Central memory CD4-positive, alpha-beta T cell (primary cell): ENCODE measurements around the gene G6PC3.
"Not testable (repeated sequence)": the region's sequence is repeated elsewhere in the genome, so short reads cannot be mapped to it uniquely, and the experiment has no call there.

Source experiments
- DNase-seq: peaks from one replicate; pipeline ENCODE4 v3.0.0; 2022

G6PC3 gene

DNA sequence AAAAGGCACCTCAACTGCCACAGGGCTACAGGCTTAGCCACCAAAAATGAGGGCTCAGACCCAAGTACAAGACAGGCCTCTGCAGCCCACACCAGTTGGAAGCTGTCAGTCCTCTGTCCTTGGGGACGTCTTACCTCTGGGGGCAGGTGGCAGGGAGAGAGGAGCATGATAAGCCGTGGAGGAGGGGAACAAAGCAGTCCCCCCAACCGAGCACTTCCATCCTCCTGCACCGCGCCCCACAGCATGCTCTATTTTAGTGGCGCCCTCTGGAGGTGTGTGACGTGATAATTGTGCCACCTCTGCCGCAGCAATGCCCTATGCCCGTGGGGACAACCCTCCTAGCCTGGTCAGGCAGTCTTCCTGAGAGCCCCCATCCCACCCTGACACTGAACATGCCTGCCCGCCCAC is 13.6 kb downstream of the G6PC3 start:
- DNase-seq: no peak

DNA sequence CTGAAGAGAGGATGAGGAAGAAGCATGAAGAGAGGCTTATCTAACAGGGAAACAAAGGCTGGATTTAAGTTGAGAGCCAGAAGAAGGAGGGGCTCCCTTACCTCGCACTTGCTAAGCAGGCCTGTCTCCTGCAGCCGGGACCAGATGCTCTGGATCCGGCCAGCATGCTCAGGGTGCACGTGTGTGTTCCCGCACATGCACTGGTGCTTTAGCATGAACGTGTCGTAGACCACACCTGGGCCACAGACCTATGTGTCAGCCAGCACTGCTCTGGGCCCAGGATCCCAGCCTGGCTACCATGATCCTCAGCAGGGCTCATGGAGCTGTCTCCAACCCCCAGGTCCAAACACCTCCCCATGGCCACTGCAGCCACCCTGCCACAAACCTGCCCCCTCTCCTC is 14.4 kb downstream of the G6PC3 start:
- DNase-seq: no peak

DNA sequence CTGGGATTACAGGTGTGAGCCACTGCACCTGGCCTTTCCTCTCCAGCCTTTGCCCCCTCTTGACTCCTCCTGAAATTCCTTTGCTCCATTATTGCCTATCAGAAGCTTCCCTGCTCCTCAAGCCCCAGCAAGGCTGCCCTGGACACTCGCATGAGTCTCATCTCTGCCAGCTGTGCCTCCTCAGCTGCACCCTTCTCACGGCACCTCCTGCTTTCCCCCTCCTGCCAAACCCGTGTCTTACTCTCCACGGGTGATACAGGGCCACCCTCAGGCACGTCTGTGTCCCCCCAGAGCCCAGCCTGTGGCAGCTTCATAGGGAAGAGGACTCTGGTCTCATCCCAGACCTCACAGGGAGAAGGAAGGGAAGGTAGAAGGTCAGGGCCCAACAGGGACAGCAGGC is 15.4 kb downstream of the G6PC3 start:
- no peak for DNase-seq

DNA sequence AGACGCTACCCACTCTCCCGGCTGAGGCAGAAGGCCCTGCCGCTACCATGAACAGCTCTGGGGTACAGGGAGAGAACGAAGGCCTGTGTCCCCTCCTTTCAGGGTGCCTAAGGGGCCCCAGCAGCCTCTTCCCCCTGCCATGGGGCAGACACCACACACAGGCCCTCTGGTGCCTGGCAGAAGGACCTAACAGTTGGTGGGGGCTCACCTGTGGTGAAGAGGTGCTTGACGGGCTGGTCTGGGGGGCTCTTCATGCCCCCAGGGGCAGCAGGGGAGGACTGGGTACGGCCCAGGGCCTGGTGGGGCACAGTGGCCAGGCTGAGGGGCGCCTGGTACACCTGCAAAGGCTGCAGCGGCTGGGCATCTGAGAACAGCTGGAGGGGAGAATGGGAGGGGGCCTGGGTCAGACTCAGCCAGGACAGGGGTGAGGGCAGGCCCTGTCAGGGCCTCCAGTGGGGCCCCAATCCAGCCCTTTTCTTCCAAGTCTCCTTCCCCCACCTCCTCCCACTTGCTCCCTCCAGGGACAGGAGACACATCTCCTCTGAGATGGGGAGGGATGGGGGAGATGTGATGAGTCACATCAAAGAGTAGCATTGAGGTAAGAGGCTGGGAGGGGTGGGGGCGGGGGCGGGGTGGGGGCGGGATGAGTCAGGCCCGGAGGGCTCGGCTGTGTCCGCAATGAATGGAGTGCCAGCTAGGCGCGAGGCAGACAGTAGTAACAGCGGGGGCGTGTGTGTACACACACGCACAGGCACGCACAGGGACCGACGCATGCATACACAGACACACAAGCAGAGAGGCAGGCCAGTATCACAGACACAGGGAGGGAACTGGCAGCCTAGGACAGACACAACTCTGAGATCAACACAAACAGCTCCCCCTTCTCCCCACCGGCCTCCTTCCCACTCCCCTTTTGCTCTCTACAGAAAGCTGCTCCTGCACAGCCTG is 16.1 kb downstream of the G6PC3 start:
- DNase-seq: no peak

DNA sequence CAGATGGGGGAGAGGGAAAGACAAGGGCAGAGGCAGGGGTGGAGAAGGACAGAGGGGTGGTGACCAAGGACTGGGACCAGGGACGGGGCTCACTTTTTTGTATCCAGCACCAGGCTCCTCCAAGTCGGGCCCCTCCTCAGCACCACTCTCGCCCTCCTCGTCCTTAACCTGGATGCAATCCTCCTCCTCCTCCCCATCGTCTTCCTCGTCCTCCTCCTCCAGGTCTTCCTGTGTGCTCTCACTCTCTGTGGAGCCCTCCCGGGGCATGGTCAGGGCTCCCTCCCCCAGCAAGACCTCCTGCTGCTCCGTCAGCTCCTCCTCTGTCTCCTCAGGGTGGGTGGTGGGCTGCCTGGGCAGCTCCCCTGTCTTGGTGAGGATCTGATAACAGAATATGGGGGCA is 16.8 kb downstream of the G6PC3 start:
- no peak for DNase-seq

DNA sequence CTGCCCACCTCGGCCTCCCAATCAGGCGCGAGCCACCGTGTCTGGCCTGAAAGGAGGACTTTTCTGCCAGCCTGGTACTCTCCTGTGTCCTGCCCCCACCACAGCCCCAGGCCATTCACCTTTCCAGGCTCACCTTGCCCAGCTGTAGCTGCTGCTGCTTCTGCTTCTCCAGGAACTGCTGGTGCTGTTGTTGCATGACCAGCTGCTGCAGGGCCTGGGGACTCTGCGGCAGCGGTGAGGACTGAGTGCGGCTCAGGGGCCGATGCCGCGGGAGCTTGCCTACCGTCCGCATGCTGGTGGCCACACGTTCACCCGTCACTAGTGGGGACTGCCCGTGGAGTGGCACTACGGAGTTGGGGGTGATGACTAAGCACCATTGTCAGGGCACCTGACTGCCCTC is 17.7 kb downstream of the G6PC3 start:
- no peak for DNase-seq

DNA sequence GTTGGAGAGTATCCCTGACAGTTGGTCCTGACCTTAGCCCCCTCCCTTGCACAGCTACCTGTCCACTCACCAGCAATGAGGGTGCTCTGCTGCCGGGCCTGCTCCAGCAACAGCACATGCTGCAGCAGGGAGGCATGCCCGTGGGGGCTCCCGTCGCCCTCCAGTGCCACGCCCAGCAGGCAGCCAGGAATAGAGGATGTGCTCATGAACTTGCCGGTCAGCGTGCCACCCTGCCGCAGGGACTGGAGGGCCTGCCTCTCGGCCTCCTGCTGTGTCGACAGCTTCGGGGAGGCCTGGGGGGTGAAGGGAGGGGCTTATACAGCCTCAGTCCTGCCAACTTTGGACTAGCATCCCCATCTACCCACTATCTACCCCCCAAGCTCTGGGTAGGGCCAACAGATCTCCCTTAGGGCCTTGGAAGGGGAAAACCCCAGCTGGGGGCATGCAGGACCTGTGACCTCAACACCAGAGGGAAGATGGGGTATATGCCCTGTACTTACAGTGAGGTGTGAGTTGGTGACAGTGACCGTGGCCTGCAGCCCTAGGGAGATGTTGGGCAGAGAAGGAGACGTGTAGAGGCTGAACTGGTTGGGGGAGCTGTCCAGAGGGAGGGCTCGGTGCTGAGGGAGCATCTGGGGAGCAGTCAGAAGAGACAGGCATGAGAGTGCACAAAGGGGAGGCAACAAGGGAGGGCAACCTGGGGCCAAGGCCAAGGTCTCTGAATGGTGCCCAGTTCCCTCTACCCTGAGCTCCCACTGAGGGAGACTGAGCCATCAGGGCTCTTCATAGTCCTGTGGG is 20.9 kb downstream of the G6PC3 start:
- DNase-seq: no peak

DNA sequence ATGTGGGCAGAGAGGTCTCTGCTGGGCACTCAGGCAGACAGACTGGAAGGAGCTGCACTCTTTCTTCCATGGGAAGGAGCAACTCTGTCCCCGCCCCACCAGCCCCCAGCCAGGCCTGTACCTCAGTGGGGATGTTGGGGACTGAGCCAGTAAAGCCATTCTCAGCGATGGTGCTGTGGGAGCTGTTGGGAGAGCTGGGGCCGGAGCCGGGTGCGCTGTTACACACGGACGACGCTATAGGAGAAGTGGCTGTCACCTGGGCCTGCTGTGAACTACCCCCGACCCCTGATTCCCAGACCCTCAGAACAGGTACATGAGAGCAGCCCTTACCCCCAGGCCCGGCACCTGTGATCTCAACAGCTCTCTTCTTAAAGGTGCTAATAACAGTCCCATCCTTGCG is 21.5 kb downstream of the G6PC3 start:
- DNase-seq: no peak

DNA sequence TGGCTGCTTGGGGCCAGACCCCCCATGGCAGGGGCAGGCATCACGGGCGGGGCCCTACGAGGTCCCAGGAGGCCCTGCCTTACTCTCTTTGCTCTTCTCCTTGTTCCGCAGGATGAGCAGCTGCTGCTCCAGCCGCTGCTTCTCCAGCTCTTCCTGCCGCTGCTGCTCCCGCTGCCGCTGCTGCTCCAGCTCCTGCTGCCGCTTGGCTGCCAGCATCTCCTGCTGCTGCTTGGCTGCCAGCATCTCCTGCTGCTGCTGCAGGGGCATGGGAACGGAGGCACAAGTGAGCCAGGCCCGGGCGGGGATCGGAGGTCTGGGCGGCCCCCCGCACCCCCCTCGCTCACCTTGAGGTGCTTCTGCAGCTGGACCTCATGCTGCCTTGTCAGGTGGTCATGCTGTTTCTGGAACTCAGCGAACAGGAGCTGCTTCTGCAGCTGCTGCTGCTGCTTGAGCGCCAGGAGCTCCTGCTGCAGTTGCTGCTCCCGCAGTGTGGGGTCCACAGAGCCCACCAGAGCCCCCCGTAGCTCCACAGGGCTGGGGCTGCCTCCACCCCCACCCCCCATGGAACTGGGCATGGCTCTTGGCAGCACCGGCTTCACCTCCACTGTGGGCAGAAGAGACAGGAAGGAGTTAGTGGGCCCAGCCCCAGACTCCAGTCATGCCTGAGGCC is 22.8 kb downstream of the G6PC3 start:
- DNase-seq: no peak

DNA sequence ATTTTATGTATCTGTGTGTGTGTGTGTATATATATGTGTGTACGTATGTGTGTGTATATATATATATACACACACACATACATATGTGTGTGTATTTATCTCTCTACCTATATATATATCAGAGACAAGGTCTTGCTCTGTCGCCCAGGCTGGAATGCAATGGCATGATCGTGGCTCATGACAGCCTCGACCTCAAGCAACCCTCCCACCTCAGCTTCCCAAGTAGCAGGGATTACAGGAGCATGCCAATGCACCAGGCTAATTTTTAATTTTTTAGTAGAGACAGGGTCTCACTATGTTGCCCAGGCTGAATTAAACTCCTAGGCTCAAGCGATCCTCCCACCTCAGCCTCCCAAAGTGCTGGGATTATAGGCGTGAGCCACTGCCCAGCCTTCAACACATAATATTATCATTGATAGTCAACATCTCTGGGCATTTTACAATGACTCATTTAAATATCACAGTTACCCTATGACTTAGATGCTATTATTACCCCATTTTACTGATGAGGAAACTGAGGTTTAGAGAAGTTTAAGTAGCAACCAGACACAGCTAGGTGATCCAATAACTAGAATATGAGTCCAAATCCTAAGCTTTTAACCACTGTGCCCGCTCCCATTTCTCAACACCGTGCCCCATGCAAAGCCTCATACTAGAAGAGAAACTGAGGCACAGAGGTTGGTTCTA is 24.3 kb downstream of the G6PC3 start:
- no peak for DNase-seq

DNA sequence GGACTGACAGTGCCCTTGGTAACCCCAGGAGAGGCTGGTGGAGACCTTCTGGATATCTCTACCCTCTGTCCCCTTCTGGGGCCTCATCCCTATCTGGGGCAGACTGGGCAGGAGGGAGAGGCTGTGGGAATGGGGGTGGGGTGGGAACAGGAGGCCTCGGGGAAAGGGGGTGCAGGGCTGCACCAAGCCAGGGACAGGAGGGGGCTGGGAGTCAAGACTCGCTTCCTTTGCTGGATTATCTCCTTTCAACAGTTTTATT is 24.8 kb downstream of the G6PC3 start:
- no peak for DNase-seq

DNA sequence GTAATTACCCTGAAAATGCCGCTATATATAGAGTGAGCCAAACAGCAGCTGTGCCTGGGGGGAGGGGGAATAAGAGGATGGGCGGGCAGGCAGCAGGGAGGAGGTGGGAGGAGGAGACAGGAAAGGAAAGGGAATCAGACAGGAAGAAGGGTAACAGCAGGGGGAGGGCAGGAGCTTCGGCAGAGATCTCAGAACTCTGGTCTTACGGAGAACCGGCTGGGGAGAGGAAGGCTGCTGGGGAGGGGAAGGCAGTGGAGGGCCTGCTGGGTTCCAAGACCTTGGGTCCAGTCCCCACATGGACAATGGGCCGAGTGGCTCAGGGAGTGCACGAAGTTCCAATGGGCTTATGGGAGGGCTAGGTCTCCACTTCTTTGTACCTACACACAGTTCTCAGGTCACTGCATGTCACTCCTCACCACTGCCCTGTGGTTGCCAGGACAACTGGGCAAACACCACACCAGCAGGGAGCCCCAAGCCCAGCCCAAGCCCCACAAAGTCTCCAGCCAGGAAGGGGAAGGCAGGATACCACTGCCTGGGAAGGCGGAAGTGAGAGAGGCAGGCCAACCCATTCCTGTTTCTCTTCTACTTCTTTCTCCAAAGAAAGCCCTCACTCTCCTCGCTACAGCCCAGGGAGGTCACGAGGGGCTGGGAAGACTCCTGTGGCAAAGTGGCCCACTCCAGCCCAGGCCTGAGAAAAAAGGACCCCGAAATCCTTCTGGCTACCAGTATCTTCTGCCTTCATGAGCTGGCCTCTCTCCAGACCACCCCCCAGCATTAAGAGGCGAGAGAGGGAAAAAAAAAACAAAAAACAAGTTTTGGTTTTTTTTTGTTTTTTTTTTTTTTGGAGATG is 25.3 kb downstream of the G6PC3 start:
- no peak for DNase-seq

DNA sequence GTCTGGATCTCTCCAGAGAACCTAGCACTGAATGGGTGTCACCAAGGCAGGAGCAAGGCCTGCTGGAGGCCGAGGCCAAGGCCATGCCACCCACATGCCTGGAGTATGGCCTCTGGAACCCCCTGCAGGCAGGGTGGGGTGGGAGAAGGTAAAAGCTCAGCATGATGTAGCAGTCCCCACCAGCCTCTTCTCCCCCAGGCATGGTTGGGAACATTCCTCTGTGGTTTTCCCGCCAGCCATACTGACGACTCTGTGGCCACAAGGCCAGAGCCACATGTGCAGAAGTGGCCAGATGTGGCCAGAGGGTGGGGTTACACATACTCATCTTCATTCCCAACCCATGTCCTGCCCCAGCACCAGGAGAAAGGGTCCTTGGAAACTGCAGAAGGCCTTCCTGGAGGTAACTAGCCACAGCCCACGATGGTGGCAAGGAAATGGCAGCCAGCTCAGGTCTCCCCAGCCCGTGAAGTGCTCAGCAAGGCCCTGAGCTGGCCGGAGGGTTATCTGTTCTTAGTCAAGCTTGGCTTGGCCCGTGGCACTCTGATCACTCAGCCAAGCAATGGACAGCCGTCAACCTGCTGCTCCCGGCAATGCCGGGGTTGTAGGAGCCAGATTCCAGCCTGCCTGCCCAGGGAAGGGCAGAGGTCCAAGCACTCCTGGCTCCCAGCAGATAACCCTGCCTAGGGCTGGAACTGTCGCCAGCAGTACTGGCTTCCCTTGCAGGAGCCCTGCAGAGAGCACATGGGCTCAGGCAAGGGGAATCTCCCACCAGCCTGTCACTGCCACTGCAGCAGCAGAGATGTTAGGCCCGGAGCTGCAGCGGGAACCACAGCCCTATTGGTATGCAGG is 26.8 kb downstream of the G6PC3 start:
- no peak for DNase-seq

DNA sequence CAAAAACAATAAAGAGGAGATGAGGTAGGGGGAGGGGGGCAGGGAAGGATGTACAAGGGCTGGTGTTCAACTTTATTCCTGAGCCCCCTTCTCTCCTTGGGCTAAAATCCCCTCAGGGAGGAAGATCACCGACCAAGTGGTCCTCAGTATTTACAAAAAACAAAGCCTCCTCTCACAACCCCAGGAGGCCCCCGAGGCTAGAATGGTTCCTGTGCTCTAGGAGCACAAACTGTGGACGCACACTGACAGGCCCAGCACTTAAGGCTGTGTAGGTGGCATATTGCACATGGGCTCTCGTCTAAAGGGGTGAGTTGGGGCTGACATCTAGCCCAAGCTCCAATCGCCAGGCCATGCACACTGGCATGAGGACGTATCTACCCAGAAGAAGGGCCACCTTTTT is 31.3 kb downstream of the G6PC3 start:
- not testable (repeated sequence) for DNase-seq

DNA sequence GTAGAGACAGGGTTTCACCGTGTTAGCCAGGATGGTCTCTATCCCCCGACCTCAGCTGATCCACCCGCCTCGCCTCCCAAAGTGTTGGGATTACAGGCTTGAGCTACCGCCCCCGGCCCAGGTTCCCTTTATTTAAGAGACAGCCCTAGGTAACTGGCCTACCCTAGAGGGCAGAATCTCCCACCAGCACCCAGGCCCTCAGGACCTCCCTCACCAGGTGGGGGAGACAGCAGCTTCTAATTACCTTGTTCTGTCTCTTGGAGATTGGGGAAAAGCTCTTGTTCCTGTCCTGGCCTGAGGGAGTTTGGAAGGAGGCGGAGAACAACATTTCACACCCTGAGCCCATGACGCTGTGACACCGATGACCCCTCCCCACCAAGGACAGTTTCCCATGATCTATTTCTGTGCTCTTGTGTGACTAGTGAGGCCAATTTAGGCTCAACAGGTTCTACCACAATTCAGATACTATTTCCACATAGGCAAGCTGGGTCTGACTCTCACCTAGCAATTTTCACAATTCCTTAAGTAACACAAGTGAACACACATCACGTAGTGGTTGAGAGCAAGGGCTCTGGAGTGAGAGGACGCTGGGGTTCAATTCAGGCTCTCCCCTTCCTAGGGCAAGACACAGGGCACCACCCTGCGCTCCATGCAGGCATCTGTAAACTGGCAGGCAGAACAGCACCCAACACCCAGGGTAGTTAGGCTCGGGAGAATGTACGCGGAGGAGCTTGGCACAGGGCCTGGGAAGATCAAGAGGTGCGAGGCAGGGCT is 32.5 kb downstream of the G6PC3 start:
- DNase-seq: no peak

DNA sequence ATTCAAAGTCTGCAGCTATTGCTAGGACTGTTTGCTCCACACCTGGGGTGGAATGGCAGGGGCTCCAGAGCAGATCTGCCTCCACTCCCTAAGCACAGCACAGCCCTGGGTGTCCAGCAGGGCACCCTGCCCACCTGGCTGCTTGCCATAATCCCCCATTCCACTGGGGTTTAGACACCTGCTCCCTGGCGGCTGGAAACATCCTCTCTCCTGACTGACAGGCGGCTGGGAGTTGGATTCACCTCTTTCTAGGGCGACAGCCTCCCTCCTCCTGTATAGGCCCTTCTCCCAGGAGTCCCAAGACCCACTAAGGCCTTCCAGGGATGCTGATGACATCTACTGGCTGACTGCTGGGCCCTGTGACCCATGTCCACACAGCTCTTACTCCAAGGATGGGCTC is 34.9 kb downstream of the G6PC3 start:
- no peak for DNase-seq

DNA sequence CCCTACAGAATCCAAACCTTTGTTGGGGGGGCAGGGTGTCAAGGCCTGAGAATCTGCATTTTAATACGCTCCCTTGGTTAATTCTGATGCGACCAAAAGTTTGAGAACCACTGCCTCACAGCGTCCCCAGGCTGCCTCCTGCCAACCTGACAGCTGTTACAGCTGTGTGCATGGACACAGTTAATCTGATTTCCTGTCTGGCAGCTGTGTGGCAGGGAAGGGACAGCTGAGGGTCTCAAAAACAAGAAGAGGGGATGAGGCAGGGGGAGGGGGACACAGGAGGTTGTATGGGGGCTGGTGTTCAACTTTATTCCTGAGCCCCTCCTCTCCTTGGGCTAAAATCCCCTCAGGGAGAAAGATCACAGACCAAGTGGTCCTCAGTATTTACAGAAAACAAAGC is 35.4 kb downstream of the G6PC3 start:
- no peak for DNase-seq

DNA sequence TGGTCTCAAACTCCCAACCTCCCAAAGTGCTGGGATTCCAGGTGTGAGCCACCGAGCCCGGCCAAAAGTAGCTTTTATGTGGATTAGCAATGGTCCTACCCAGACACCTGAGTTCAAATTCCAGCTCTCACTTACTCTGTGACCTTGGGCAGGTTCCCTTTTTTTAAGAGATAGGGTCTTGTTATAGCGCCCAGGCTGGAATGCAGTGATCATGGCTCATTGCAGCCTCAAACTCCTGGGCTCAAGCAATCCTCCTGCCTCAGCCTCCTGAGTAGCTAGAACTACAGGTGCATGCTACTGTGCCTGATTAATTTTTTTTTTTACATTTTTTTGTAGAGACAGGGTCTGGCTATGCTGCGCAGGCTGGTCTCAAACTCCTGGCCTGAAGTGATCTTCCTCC is 36.3 kb downstream of the G6PC3 start:
- no peak for DNase-seq

DNA sequence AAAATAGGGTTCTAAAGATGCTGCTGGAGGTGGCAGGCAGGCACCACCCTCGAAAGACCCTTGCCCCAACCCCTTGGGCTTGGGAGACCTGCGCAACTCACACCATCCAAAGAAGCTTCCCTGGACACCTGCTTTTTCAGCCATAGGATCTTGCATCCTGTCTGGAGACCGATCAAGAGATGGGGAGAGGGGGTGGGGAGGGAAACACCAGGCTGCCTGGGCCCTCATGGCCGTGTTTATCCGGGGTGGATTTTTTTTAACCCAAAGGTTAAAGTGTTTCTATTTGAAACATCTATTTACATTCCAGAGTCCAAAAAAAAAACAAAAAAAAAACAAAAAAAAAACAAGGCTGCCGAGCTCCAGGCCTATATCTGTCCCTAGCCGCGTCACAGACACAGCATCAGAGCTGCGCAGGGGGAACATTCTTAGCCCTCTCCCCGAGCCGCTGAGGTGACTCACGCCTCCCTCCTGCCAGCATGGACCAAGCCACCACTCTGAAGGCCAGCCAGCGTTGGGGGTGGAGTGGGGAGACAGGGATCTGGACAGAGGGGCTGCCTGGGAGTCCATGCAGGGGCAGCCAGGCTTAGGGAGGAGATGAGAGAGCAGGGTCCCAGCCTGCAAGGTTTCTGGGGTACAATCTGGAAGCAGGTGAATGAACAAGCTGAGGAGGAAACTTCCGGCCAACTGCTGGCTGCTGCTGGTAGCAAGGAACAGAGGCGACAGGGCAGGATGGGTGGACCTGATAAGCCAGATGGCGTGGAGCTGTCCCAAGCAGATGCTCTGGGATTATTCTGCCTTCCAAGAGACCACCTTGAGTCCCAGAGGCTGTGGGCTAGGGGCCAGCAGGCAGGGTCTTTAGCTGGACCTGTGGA is 38.1 kb downstream of the G6PC3 start:
- DNase-seq: no peak

DNA sequence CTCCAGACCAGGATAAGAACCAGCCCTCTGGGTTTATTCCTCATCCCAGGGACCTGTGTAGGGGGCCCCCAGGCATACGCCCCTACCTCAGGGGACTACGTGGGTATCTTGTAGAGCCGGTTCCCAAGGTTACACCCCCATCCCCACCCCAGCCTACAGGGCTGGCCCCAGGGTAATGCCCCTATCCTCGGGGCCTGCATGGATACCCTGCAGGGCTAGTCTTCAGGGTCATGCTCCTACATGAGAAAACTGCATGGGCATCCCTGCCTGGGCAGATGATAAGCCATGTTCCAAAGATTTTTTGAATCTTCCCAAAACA is 38.7 kb downstream of the G6PC3 start:
- no peak for DNase-seq
